Measurements from ENCODE around the gene GALNT14.

GRCh38 chr2:31031132-31031706, 107.0 kb downstream of the GALNT14 start:
- TF ChIP-seq CTCF (IDR thresholded peaks at IDR 0.05) (no peak), POLR2A (IDR thresholded peaks at IDR 0.05) (no peak), EP300 (IDR thresholded peaks at IDR 0.05) (no peak)

All from suprapubic skin (tissue), 3 donors.